H1 (cell line): ENCODE data around the gene MBOAT2. TPM values are rescaled to one million over a fixed set of nuclear protein-coding genes. Genes with fewer than 3 reads are reported as not detected.

ENCODE experiments used
- CTCF ChIA-PET: fragments of 300-600 bp; sonication (Branson Sonifier 250); formaldehyde crosslinking; loops from one replicate; lab custom pipeline; 2021; ENCODE audit not compliant: partially characterized antibody; lab: Charles Lee
- POLR2A ChIA-PET: fragments of 300-600 bp; sonication (Branson Sonifier 250); formaldehyde crosslinking; loops from one replicate; lab custom pipeline; 2021; ENCODE audit warnings: inconsistent platforms; ENCODE audit not compliant: partially characterized antibody; lab: Charles Lee
- DNase-seq, 2 experiments: peaks; one replicate each; pipeline versions ENCODE4 v3.0.0 to v3.0.0-alpha.2; 2010 to 2022; ENCODE audit warnings: low spot score in 2 of 2, low read depth in 1 of 2, mixed read lengths in 1 of 2
- FAIRE-seq: peaks from 2 replicates; lab custom pipeline; 2011; peaks lifted over from hg19 to GRCh38; lab: Jason Lieb, UNC
- H2AFZ ChIP-seq: 2 replicates; pipeline ENCODE4 v1.8.1; 2012; ENCODE audit warnings: low read length, inconsistent platforms
- H2AK5ac ChIP-seq: 2 replicates; pipeline ENCODE4 v1.6.1; 2013; ENCODE audit warnings: low read depth, low read length
- H2BK120ac ChIP-seq: replicated peaks from 2 replicates; pipeline ENCODE3; 2013; ENCODE audit warnings: low read depth, low read length, inconsistent platforms
- H2BK12ac ChIP-seq: 2 replicates; pipeline ENCODE4 v1.6.1; 2013; ENCODE audit warnings: low read depth, low read length
- H2BK15ac ChIP-seq: 2 replicates; pipeline ENCODE4 v1.6.1; 2013; ENCODE audit warnings: low read length
- H2BK20ac ChIP-seq: 2 replicates; pipeline ENCODE4 v1.6.1; 2013; ENCODE audit warnings: low read length
- H2BK5ac ChIP-seq: 2 replicates; pipeline ENCODE4 v1.6.1; 2013; ENCODE audit warnings: low read depth, low read length
- H3K14ac ChIP-seq: 2 replicates; pipeline ENCODE4 v1.6.1; 2013; ENCODE audit warnings: inconsistent platforms; ENCODE audit not compliant: insufficient read length
- H3K18ac ChIP-seq: 2 replicates; pipeline ENCODE4 v1.6.1; 2013; ENCODE audit warnings: low read length; ENCODE audit errors: extremely low read depth
- H3K23ac ChIP-seq: 2 replicates; pipeline ENCODE4 v1.6.1; 2013; ENCODE audit warnings: inconsistent platforms; ENCODE audit not compliant: insufficient read length
- H3K23me2 ChIP-seq: 2 replicates; pipeline ENCODE4 v1.6.1; 2013; ENCODE audit warnings: low read depth, low read length
- H3K27ac ChIP-seq: 2 replicates; pipeline ENCODE4 v1.6.1; 2011; ENCODE audit warnings: low read depth, low read length, inconsistent platforms
- H3K27me3 ChIP-seq, 4 experiments: replicated peaks in 1 of 4; 1 replicate in 1 of 4; 2 replicates in 3 of 4; pipeline versions ENCODE4 v1.6.1 to v1.8.1; 2011 to 2013; ENCODE audit warnings: low read length in 3 of 4, mild to moderate bottlenecking in 3 of 4, inconsistent platforms in 2 of 4, mixed read lengths in 2 of 4, moderate library complexity in 1 of 4; ENCODE audit not compliant: control insufficient read depth in 3 of 4, insufficient read depth in 3 of 4; ENCODE audit errors: extremely low read depth in 1 of 4
- H3K36me3 ChIP-seq, 4 experiments: 2 replicates each; pipeline versions ENCODE4 v1.6.1 to v1.8.1; 2011 to 2013; ENCODE audit warnings: mild to moderate bottlenecking in 4 of 4, low read length in 3 of 4, moderate library complexity in 2 of 4, control low read depth in 1 of 4, inconsistent platforms in 1 of 4; ENCODE audit not compliant: insufficient read depth in 4 of 4, control insufficient read depth in 2 of 4
- H3K4ac ChIP-seq: replicated peaks from 2 replicates; pipeline ENCODE3; 2013; ENCODE audit warnings: low read length, low read depth, mixed read lengths, inconsistent platforms; ENCODE audit not compliant: insufficient read length
- H3K4me1 ChIP-seq, 4 experiments: replicated peaks in 1 of 4; 1 replicate in 1 of 4; 2 replicates in 3 of 4; pipeline versions ENCODE4 v1.6.1 to v1.8.1; 2011 to 2013; ENCODE audit warnings: low read length in 3 of 4, inconsistent platforms in 2 of 4, mixed read lengths in 1 of 4; ENCODE audit not compliant: insufficient read depth in 4 of 4, control insufficient read depth in 3 of 4
- H3K4me2 ChIP-seq, 2 experiments: 2 replicates each; pipeline versions ENCODE4 v1.6.1 to v1.8.1; 2011 to 2013; ENCODE audit warnings: low read depth in 2 of 2, low read length in 2 of 2, control low read depth in 1 of 2, inconsistent platforms in 1 of 2, mild to moderate bottlenecking in 1 of 2; ENCODE audit not compliant: insufficient read depth in 1 of 2
- H3K4me3 ChIP-seq, 4 experiments: fragments of 200-600, 300-600 bp in 1 of 4; sonication (generic), shearing (Covaris generic), sonication (Bioruptor Twin) in 1 of 4; 2 replicates each; pipeline versions ENCODE4 v1.5.1 to v1.8.1; 2011 to 2016; ENCODE audit warnings: low read length in 4 of 4, low read depth in 3 of 4, control low read depth in 2 of 4, inconsistent platforms in 2 of 4, mild to moderate bottlenecking in 2 of 4, mixed read lengths in 1 of 4, moderate library complexity in 1 of 4; ENCODE audit not compliant: insufficient read depth in 2 of 4; ENCODE audit errors: extremely low read depth in 1 of 4
- H3K56ac ChIP-seq: replicated peaks from 2 replicates; pipeline ENCODE3; 2013; ENCODE audit warnings: low read depth, mild to moderate bottlenecking, mixed read lengths, low read length, inconsistent platforms; ENCODE audit not compliant: insufficient read length
- H3K79me1 ChIP-seq: 2 replicates; pipeline ENCODE4 v1.6.1; 2013; ENCODE audit warnings: low read depth, low read length, control low read depth
- H3K79me2 ChIP-seq, 2 experiments: 2 replicates each; pipeline versions ENCODE4 v1.6.1 to v1.8.1; 2012 to 2013; ENCODE audit warnings: low read length in 2 of 2, mild to moderate bottlenecking in 2 of 2, inconsistent platforms in 1 of 2; ENCODE audit not compliant: insufficient read depth in 2 of 2, control insufficient read depth in 1 of 2
- H3K9ac ChIP-seq, 4 experiments: replicated peaks in 1 of 4; 1 replicate in 1 of 4; 2 replicates in 3 of 4; pipeline versions ENCODE4 v1.6.1 to v1.8.1; 2011 to 2013; ENCODE audit warnings: low read depth in 3 of 4, low read length in 3 of 4, control low read depth in 2 of 4, mild to moderate bottlenecking in 2 of 4, moderate library complexity in 2 of 4, inconsistent platforms in 1 of 4; ENCODE audit errors: extremely low read depth in 1 of 4
- H3K9me3 ChIP-seq, 2 experiments: 2 replicates each; pipeline versions ENCODE4 v1.6.1 to v1.8.1; 2012 to 2013; ENCODE audit warnings: mild to moderate bottlenecking in 2 of 2, moderate library complexity in 2 of 2, control low read depth in 1 of 2, inconsistent platforms in 1 of 2, low read depth in 1 of 2, low read length in 1 of 2, mixed read lengths in 1 of 2; ENCODE audit not compliant: insufficient read depth in 2 of 2
- H4K20me1 ChIP-seq, 2 experiments: replicated peaks in 1 of 2; 2 replicates each; pipeline versions ENCODE3 to v1.8.1; 2011 to 2013; ENCODE audit warnings: inconsistent platforms in 2 of 2, low read length in 2 of 2, mild to moderate bottlenecking in 1 of 2; ENCODE audit not compliant: insufficient read depth in 2 of 2, control insufficient read depth in 1 of 2
- H4K5ac ChIP-seq: 2 replicates; pipeline ENCODE4 v1.6.1; 2013; ENCODE audit warnings: low read length, low read depth, mixed read lengths, inconsistent platforms; ENCODE audit not compliant: insufficient read length
- H4K8ac ChIP-seq: 2 replicates; pipeline ENCODE4 v1.8.0; 2013; ENCODE audit warnings: mild to moderate bottlenecking, moderate library complexity, low read length, inconsistent platforms; ENCODE audit not compliant: insufficient read depth; ENCODE audit errors: extremely low read depth
- H4K91ac ChIP-seq: replicated peaks from 2 replicates; pipeline ENCODE3; 2013; ENCODE audit warnings: low read length, mixed read lengths, inconsistent platforms; ENCODE audit not compliant: insufficient read length
- CBX8 ChIP-seq: fragments of 300-800, 300-1000 bp; sonication (generic); IDR thresholded peaks from 2 replicates; pipeline ENCODE4 v1.7.1; 2016; ENCODE audit warnings: low read depth, low read length, borderline replicate concordance
- EGR1 ChIP-seq: IDR thresholded peaks from 2 replicates; pipeline ENCODE4 v1.6.1; 2011; ENCODE audit warnings: low read depth, low read length, borderline replicate concordance
- POU5F1 ChIP-seq: IDR thresholded peaks from 2 replicates; pipeline ENCODE4 v1.6.1; 2011; ENCODE audit warnings: low read depth, mild to moderate bottlenecking, low read length, moderate library complexity
- WGBS, 2 experiments: shearing (Covaris generic) in 1 of 2; methylation state at CpG; one replicate each; pipeline versions ENCODE4 v1.1.6 to v1.1.7; 2013 to 2015; ENCODE audit warnings: low lambda C conversion rate in 2 of 2, mixed read lengths in 2 of 2, inconsistent platforms in 1 of 2, low coverage in 1 of 2, missing lambda C conversion rate in 1 of 2; ENCODE audit not compliant: insufficient replicate concordance in 2 of 2, insufficient coverage in 1 of 2, insufficient read length in 1 of 2; ENCODE audit errors: extremely low coverage in 1 of 2, missing lambda C conversion rate in 1 of 2; 5-methylcytosine and 5-hydroxymethylcytosine counted together
- polyA plus RNA-seq, 7 experiments: library from polyadenylated mRNA; depleted of rRNA in 3 of 7; stranded (reverse) in 5 of 7; unstranded in 2 of 7; fragments of >200 nt in 5 of 7; fragments of 200-250 nt in 2 of 7; gene quantifications; 1 replicate in 5 of 7; 2 replicates in 1 of 7; 4 replicates in 1 of 7; pipeline versions ENCODE4 v1.2.1 to v1.2.3, GENCODE V29; 2011 to 2013; ENCODE audit warnings: missing spikeins in 2 of 7, mixed read lengths in 2 of 7
- total RNA-seq: library from RNA; stranded (reverse); fragmentation: NEBNext Ultra II Directional; extraction: Animal tissue kit (Norgen Biotek cat#: 25700); gene quantifications from 2 replicates; pipeline ENCODE4 v1.2.1, GENCODE V29; 2021

MBOAT2 gene
- total and polyA plus RNA-seq, 2 of the 8 experiments (the other 6 are each of a cell fraction or from before 2014, with no cell fraction given), result 11.2 to 23.4 TPM

DNA sequence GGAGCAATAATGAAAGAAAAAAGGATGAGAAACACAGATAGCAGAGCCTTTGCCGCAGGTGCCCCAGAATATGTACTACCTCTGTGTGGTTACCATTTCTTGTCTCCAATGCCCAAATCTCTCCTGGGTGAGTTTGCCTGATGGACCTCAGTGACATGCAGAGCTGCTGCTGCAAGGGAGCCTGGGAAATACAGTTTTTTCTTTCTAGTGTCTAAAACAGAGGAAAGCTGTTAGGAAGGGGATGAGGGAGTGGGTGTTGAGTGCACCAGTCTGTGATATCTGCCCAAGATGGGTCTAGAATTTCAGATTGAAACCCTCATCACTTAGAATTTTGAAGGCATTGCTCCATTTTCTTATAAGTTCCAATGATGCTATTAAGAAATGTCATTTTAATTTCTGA lies 9.9 kb upstream of the MBOAT2 start:
- Histone ChIP-seq H2BK20ac (no peak overlapping the region), H3K4me1 (no peaks in the 10 kb centered on the region), H3K79me1 (no peaks in the 10 kb centered on the region), H4K8ac (no peak overlapping the region), H4K91ac (no peak overlapping the region), H3K79me2 (no peaks in the 10 kb centered on the region), H3K4ac (no peak overlapping the region), H2AK5ac (no peak overlapping the region), H2BK5ac (no peak overlapping the region), H3K18ac (no peak overlapping the region), H3K27ac (no peak overlapping the region), H2BK12ac (no peak overlapping the region), H3K23me2 (no peaks in the 10 kb centered on the region), H4K5ac (no peak overlapping the region), H2BK15ac (no peak overlapping the region), H2BK120ac (no peak overlapping the region), H3K9ac (no peak overlapping the region), H3K4me3 (no peak overlapping the region), H3K23ac (no peak overlapping the region), H4K20me1 (no peaks in the 10 kb centered on the region), H3K14ac (no peak overlapping the region), H3K56ac (no peak overlapping the region), H3K4me2 (no peak overlapping the region), H2AFZ (no peak overlapping the region), H3K27me3 (no peaks in the 10 kb centered on the region), H3K36me3 (no peaks in the 10 kb centered on the region), H3K9me3 (no peaks in the 10 kb centered on the region)
- ChIA-PET POLR2A (interaction anchor here (0.6 kb wide), 1 partner anchor 82 kb away, joined by 3 read pairs; no protein-coding TSS in a partner anchor), CTCF (interaction anchor here (1.3 kb wide), 1 partner anchor 97 kb away, joined by 3 read pairs; no protein-coding TSS in a partner anchor)
- 85% methylated on average over 1 of the region's 1 CpG; no CpG with 5 or more reads in 1 of the 2 experiments for WGBS, 2 experiments
- no peak for FAIRE-seq
- no peak for DNase-seq
- TF ChIP-seq POU5F1, result no peak
- TF ChIP-seq EGR1, result no peak
- TF ChIP-seq CBX8, result no peak
